Ovary (tissue), 3 donors: ENCODE data around the gene WFIKKN1.

Experiments used
- POLR2A ChIP-seq: fragments of 450-650 bp; IDR thresholded peaks from one replicate; pipeline ENCODE4 v1.6.1; 2017; ENCODE audit warnings: antibody characterized with exemption, mild to moderate bottlenecking, moderate library complexity
- TF ChIP-seq, protein P1 (sequence below), 3 donors: fragments of 450-650 bp in 2 of 3; fragments of 200-600 bp in 1 of 3; IDR thresholded peaks; one replicate each; pipeline versions ENCODE4 v1.5.1 to v1.8.0; 2016 to 2022; ENCODE audit warnings: antibody characterized with exemption in 3 of 3, mild to moderate bottlenecking in 1 of 3
- donor health status: DM: no; HTN: no; CAD: no.

- TF ChIP-seq, protein P1, sequence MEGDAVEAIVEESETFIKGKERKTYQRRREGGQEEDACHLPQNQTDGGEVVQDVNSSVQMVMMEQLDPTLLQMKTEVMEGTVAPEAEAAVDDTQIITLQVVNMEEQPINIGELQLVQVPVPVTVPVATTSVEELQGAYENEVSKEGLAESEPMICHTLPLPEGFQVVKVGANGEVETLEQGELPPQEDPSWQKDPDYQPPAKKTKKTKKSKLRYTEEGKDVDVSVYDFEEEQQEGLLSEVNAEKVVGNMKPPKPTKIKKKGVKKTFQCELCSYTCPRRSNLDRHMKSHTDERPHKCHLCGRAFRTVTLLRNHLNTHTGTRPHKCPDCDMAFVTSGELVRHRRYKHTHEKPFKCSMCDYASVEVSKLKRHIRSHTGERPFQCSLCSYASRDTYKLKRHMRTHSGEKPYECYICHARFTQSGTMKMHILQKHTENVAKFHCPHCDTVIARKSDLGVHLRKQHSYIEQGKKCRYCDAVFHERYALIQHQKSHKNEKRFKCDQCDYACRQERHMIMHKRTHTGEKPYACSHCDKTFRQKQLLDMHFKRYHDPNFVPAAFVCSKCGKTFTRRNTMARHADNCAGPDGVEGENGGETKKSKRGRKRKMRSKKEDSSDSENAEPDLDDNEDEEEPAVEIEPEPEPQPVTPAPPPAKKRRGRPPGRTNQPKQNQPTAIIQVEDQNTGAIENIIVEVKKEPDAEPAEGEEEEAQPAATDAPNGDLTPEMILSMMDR (IDR thresholded peaks at IDR 0.05): no peak
- TF ChIP-seq POLR2A: no peak
Observed at GRCh38 chr16:616733-617586, 13.8 kb upstream of the WFIKKN1 start.
